Measurements from ENCODE around the gene AZIN2.

Gene AZIN2

GRCh38 chr1:33147275-33147996 lies 66.5 kb downstream of the AZIN2 start:
- no peak overlapping the region for H3K4me3 ChIP-seq (ENCODE audit: low read depth, low read length)
- H3K27ac ChIP-seq = no peak overlapping the region
- TF ChIP-seq CTCF (IDR thresholded peaks at IDR 0.05; ENCODE audit: low read depth, low read length, missing control alignments) = no peak
- no peaks in the 10 kb centered on the region for H3K27me3 ChIP-seq (replicated peaks)
- H3K36me3 ChIP-seq (replicated peaks) = peaks cover 62% of the 10 kb centered on the region
- no peak for DNase-seq
- in situ Hi-C loops (cut with HindIII; ENCODE audit: low pct_ligation_motif_present, low sequenced_read_pairs) = no loop called here

DNA sequence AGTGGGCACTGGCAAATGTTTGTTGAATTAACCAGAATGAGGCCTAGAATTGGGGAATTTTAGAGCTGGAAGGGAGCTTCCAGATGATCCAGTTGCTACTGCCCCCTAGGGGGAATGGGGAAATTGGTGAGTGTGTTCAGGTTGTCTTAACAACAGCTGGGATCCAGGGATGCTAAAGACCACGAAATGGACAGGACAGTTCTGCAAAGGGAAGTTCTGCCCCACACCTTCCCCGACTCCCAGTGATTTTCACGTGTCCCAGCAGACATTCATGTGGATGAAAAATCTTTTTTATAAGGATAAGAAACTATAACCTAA lies 67.0 kb downstream of the AZIN2 start:
- TF ChIP-seq CTCF (IDR thresholded peaks at IDR 0.05; ENCODE audit: low read depth, low read length, missing control alignments) = peak; percentile 72
- peak; percentile 38 for DNase-seq
- no peak overlapping the region for H3K27ac ChIP-seq
- no peaks in the 10 kb centered on the region for H3K27me3 ChIP-seq (replicated peaks)
- H3K4me3 ChIP-seq (ENCODE audit: low read depth, low read length) = no peak overlapping the region
- H3K36me3 ChIP-seq (replicated peaks) = peaks cover 59% of the 10 kb centered on the region
- in situ Hi-C loops (cut with HindIII; ENCODE audit: low pct_ligation_motif_present, low sequenced_read_pairs) = no loop called here

- no peak for TF ChIP-seq CTCF (IDR thresholded peaks at IDR 0.05; ENCODE audit: low read depth, low read length, missing control alignments)
- no peak for DNase-seq
- Histone ChIP-seq H3K4me3 (ENCODE audit: low read depth, low read length) (no peak overlapping the region), H3K36me3 (replicated peaks) (peaks cover 59% of the 10 kb centered on the region), H3K27ac (no peak overlapping the region), H3K27me3 (replicated peaks) (no peaks in the 10 kb centered on the region)
- in situ Hi-C loops (cut with HindIII; ENCODE audit: low pct_ligation_motif_present, low sequenced_read_pairs) = no loop called here
Measured at GRCh38 chr1:33148615-33149014, 67.7 kb downstream of the AZIN2 start.

DNA sequence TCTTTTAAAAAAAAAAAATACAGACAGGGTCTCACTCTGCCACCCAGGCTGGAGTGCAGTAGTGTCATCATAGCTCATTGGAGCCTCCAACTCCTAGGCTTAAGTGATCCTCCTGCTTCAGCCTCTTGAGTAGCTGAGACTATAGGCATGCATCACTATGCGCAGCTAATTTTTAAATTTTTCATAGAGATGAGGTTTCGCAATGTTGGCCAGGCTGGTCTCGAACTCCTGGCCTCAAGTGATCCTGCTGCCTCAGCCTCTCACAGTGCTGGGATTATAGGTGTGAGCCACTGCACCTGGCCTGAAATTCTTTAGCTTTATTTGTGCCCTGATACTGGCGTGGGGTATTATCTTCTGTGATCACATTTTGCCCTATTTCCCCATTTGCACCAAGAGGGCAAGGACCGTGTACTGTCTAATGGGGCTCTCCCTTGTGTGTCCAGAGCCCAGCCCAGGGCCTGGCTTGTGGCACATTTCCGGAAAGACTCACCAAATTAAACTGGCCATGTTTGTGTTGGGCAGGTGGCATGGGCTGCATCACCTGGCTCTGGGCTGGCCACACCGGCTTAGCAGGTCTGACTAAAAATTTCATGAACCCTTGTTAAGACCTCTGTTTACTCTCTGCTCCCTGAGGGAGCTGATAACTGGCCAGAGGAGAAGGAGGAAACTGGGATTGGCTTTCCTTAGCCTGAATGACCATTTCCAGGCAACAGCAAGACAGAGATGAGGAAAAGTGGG lies 68.7 kb downstream of the AZIN2 start:
- H3K4me3 ChIP-seq (ENCODE audit: low read depth, low read length) = no peak overlapping the region
- TF ChIP-seq CTCF (IDR thresholded peaks at IDR 0.05; ENCODE audit: low read depth, low read length, missing control alignments) = no peak
- no peak for DNase-seq
- H3K27ac ChIP-seq = no peak overlapping the region
- in situ Hi-C loops (cut with HindIII; ENCODE audit: low pct_ligation_motif_present, low sequenced_read_pairs) = no loop called here
- H3K36me3 ChIP-seq (replicated peaks) = peaks cover 60% of the 10 kb centered on the region
- H3K27me3 ChIP-seq (replicated peaks) = no peaks in the 10 kb centered on the region

GRCh38 chr1:33150522-33150921 lies 69.6 kb downstream of the AZIN2 start:
- no peak overlapping the region for H3K27ac ChIP-seq
- TF ChIP-seq CTCF (IDR thresholded peaks at IDR 0.05; ENCODE audit: low read depth, low read length, missing control alignments) = no peak
- no peak for DNase-seq
- no peaks in the 10 kb centered on the region for H3K27me3 ChIP-seq (replicated peaks)
- H3K4me3 ChIP-seq (ENCODE audit: low read depth, low read length) = no peak overlapping the region
- peaks cover 59% of the 10 kb centered on the region for H3K36me3 ChIP-seq (replicated peaks)
- in situ Hi-C loops (cut with HindIII; ENCODE audit: low pct_ligation_motif_present, low sequenced_read_pairs) = no loop called here
